GM12878 (cell line): ENCODE data around the gene ACSL1. TPM values are rescaled to one million over a fixed set of nuclear protein-coding genes. Genes with fewer than 3 reads are reported as not detected.

ENCODE experiments used
- ATAC-seq: fragments of 200-7000 bp; cut with Tn5 transposase; 3 replicates; pipeline ENCODE4 v1.9.1; 2020; ENCODE audit warnings: mild to moderate bottlenecking, moderate library complexity
- BruUV-seq: library from RNA; stranded (reverse); fragments of 400-500 nt; replicated peaks from 2 replicates; lab custom pipeline; 2021; lab: Mats Ljungman, UMichigan
- CTCF ChIA-PET: fragments of 300-600 bp; sonication (Branson Sonifier 250); formaldehyde crosslinking; extraction: SDS; loops from one replicate; lab custom pipeline; 2021; ENCODE audit warnings: inconsistent platforms; lab: Yijun Ruan, JAX
- POLR2A ChIA-PET: fragments of 350-600 bp; formaldehyde crosslinking; extraction: SDS; loops from one replicate; lab custom pipeline; 2021; ENCODE audit warnings: inconsistent platforms; lab: Charles Lee
- RAD21 ChIA-PET: fragments of 300-600 bp; sonication (Branson Sonifier 250); formaldehyde crosslinking; loops from one replicate; lab custom pipeline; 2023; ENCODE audit warnings: antibody characterized with exemption; ENCODE audit not compliant: unreplicated experiment; lab: Charles Lee
- SMC1A ChIA-PET: fragments of 300-600 bp; sonication (Branson Sonifier 250); formaldehyde crosslinking; loops from one replicate; lab custom pipeline; 2023; ENCODE audit not compliant: unreplicated experiment, uncharacterized antibody; lab: Charles Lee
- DNase-seq: peaks from one replicate; pipeline ENCODE4 v3.0.0-alpha.2; 2011; ENCODE audit warnings: low read depth, low spot score
- FAIRE-seq: peaks from 3 replicates; lab custom pipeline; 2011; peaks lifted over from hg19 to GRCh38; lab: Jason Lieb, UNC
- H2AFZ ChIP-seq: 2 replicates; pipeline ENCODE4 v1.6.0; 2011; ENCODE audit warnings: low read depth, low read length, control low read depth; ENCODE audit not compliant: control insufficient read depth
- H3K27ac ChIP-seq: 2 replicates; pipeline ENCODE4 v1.5.1; 2011; ENCODE audit warnings: control low read depth; ENCODE audit not compliant: control insufficient read depth, insufficient read depth
- H3K27me3 ChIP-seq, 2 experiments: replicated peaks in 1 of 2; 2 replicates each; pipeline versions ENCODE4 v1.6.0 to v1.6.1; 2011; ENCODE audit warnings: low read length in 1 of 2; ENCODE audit not compliant: control insufficient read depth in 2 of 2, insufficient read depth in 2 of 2
- H3K36me3 ChIP-seq, 2 experiments: 2 replicates each; pipeline ENCODE4 v1.5.1; 2011; ENCODE audit warnings: low read length in 1 of 2; ENCODE audit not compliant: control insufficient read depth in 2 of 2, insufficient read depth in 2 of 2
- H3K4me1 ChIP-seq: 2 replicates; pipeline ENCODE4 v1.6.1; 2011; ENCODE audit warnings: mild to moderate bottlenecking, low read length, moderate library complexity, mixed read lengths; ENCODE audit not compliant: control insufficient read depth, insufficient read depth
- H3K4me2 ChIP-seq: 2 replicates; pipeline ENCODE4 v1.6.0; 2011; ENCODE audit warnings: control low read depth; ENCODE audit not compliant: control insufficient read depth, insufficient read depth
- H3K4me3 ChIP-seq: fragments of 200-600 bp; sonication (generic); 2 replicates; pipeline ENCODE4 v1.5.1; 2016
- H3K79me2 ChIP-seq: 2 replicates; pipeline ENCODE4 v1.6.0; 2011; ENCODE audit warnings: low read length; ENCODE audit not compliant: control insufficient read depth, insufficient read depth
- H3K9ac ChIP-seq: 2 replicates; pipeline ENCODE4 v1.8.0; 2011; ENCODE audit warnings: low read length, control low read depth, mixed read lengths; ENCODE audit not compliant: control insufficient read depth, insufficient read depth
- H3K9me3 ChIP-seq: replicated peaks from 3 replicates; pipeline ENCODE4 v1.5.1; 2011; ENCODE audit warnings: mild to moderate bottlenecking, low read length; ENCODE audit not compliant: control insufficient read depth, insufficient read depth
- H4K20me1 ChIP-seq: 2 replicates; pipeline ENCODE4 v1.6.0; 2011; ENCODE audit not compliant: control insufficient read depth, insufficient read depth
- CBX3 ChIP-seq: fragments of 200-600 bp; sonication (generic); IDR thresholded peaks from 2 replicates; pipeline ENCODE4 v1.6.1; 2016; ENCODE audit warnings: low read depth, borderline replicate concordance
- DPF2 ChIP-seq: fragments of 450-650 bp; IDR thresholded peaks from 2 replicates; pipeline ENCODE4 v1.6.1; 2017; ENCODE audit warnings: mild to moderate bottlenecking
- IRF5 ChIP-seq: fragments of 450-650 bp; IDR thresholded peaks from 2 replicates; pipeline ENCODE4 v1.6.1; 2017; ENCODE audit warnings: borderline replicate concordance
- KLF5 ChIP-seq: fragments of 450-650 bp; IDR thresholded peaks from 2 replicates; pipeline ENCODE4 v1.6.1; 2014; ENCODE audit warnings: mild to moderate bottlenecking; ENCODE audit not compliant: partially characterized antibody
- MEF2A ChIP-seq: IDR thresholded peaks from 2 replicates; pipeline ENCODE4 v1.6.1; 2011; ENCODE audit warnings: low read depth, mild to moderate bottlenecking, low read length, moderate library complexity; ENCODE audit not compliant: insufficient read depth
- PML ChIP-seq: IDR thresholded peaks from 2 replicates; pipeline ENCODE4 v1.6.1; 2012; ENCODE audit warnings: low read length, inconsistent platforms
- POU2F2 ChIP-seq: IDR thresholded peaks from 3 replicates; pipeline ENCODE4 v1.6.1; 2011; ENCODE audit warnings: low read depth, mild to moderate bottlenecking, low read length, borderline replicate concordance
- RB1 ChIP-seq: fragments of 450-650 bp; formaldehyde crosslinking; IDR thresholded peaks from 2 replicates; pipeline ENCODE4 v1.6.1; 2017; ENCODE audit warnings: mild to moderate bottlenecking, borderline replicate concordance
- RELA ChIP-seq: fragments of 450-650 bp; IDR thresholded peaks from 2 replicates; pipeline ENCODE4 v1.8.0; 2014; ENCODE audit warnings: borderline replicate concordance; ENCODE audit not compliant: partially characterized antibody
- RELB ChIP-seq: fragments of 450-650 bp; IDR thresholded peaks from 2 replicates; pipeline ENCODE4 v1.6.1; 2017; ENCODE audit warnings: low read depth, mild to moderate bottlenecking, moderate library complexity
- RUNX3 ChIP-seq: IDR thresholded peaks from 2 replicates; pipeline ENCODE4 v1.6.1; 2012; ENCODE audit warnings: low read length, inconsistent platforms
- SIN3A ChIP-seq: IDR thresholded peaks from 2 replicates; pipeline ENCODE4 v1.6.1; 2012; ENCODE audit warnings: low read depth, low read length, improper control_type of control experiment
- USF1 ChIP-seq: IDR thresholded peaks from 2 replicates; pipeline ENCODE4 v1.6.1; 2011; ENCODE audit warnings: borderline replicate concordance, low read depth, mild to moderate bottlenecking, moderate library complexity, mixed read lengths, low read length; ENCODE audit not compliant: insufficient read depth; ENCODE audit errors: extremely low read length
- ZNF274 ChIP-seq: IDR thresholded peaks from one replicate; pipeline ENCODE4 v1.8.0; 2011; ENCODE audit not compliant: insufficient read length, insufficient read depth
- ZSCAN29 ChIP-seq: fragments of 450-650 bp; IDR thresholded peaks from 2 replicates; pipeline ENCODE4 v1.6.1; 2017; ENCODE audit warnings: mild to moderate bottlenecking, moderate library complexity
- WGBS: methylation state at CpG from one replicate; pipeline ENCODE4 v1.1.6; 2016; ENCODE audit warnings: low lambda C conversion rate; ENCODE audit not compliant: insufficient replicate concordance, insufficient coverage; ENCODE audit errors: missing lambda C conversion rate; 5-methylcytosine and 5-hydroxymethylcytosine counted together
- in situ Hi-C: fragments of 300-500 bp; cut with MboI; formaldehyde crosslinking; loops from 9 replicates; pipeline ENCODE4 v1.14.3; 2018; ENCODE audit warnings: mixed read lengths
- intact Hi-C: fragments of 100-400 bp; cut with micrococcal nuclease; formaldehyde crosslinking; loops from one replicate; pipeline ENCODE4 v1.14.2; 2022; ENCODE audit not compliant: unreplicated experiment
- polyA plus RNA-seq, 11 experiments: library from polyadenylated mRNA; depleted of rRNA in 4 of 11; unstranded in 6 of 11; stranded (reverse) in 5 of 11; fragments of >200 nt; fragmentation: Nextera tagmentation in 4 of 11; fragmentation: Illumina TruSeq in 1 of 11; extraction: Ambion mirVana in 4 of 11; extraction: Trizol in 1 of 11; gene quantifications; 1 replicate in 1 of 11; 2 replicates in 10 of 11; pipeline versions ENCODE4 v1.2.1 to v1.2.3, GENCODE V29; 2011 to 2016; ENCODE audit warnings: inconsistent platforms in 2 of 11, missing spikeins in 2 of 11, low read depth in 1 of 11
- total RNA-seq, 4 experiments: library from RNA; depleted of rRNA in 3 of 4; stranded (reverse); fragments of >200 nt in 3 of 4; fragmentation: Illumina TruSeq in 1 of 4; extraction: Trizol in 1 of 4; gene quantifications; 2 replicates each; pipeline versions ENCODE4 v1.2.1 to v1.2.3, GENCODE V29; 2013 to 2021
- TF ChIP-seq, protein P1 (sequence below): fragments of 450-650 bp; conservative IDR thresholded peaks from 2 replicates; pipeline ENCODE4 v1.6.1; 2017; ENCODE audit warnings: mild to moderate bottlenecking, moderate library complexity

The ACSL1 gene
- total and polyA plus RNA-seq, 10 of the 15 experiments (the other 5 are each of a cell fraction or from before 2014, with no cell fraction given): 30.7 to 68.1 (median 58.7) TPM

DNA sequence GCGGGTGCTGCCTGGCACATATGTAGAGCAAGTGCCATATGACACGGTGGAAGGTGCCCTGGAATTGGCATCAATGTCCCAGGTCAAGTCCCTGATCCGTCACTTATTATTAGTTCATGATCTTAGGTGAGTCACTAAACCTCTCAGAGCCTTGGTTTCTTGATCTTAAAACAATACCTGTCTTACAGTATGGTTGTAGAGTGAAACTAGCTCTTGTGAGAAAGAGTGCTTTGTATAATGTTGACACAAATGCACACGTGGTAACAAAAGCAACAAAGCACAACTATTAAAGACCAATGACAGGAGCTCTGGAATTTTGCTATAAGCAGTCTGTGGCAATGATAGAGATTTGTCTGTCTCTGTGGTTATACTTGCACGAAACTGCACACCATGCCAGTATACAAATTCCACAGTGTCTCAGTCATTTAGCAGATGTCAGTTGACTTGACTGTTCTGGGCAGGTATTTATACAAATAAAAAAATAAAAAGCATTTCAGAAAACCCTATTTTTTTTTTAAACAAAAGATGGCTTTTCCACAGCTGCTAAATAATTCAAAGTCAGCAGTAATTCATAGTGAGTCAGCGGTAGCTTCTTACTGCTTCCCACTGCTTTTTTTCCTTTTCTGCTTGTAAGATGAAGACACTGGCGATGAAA is 19.7 kb upstream of the ACSL1 start (continued):
- peak; percentile 39; the same call in 1 of the 2 replicates for TF ChIP-seq RUNX3
- TF ChIP-seq USF1: no peak
- no peak for TF ChIP-seq RB1
- peak; percentile 32; the same call in 1 of the 2 replicates for TF ChIP-seq RELB
- TF ChIP-seq, all 136 proteins: peak for 12

GRCh38 chr4:184844742-184845141 is 19.0 kb upstream of the ACSL1 start:
- CTCF ChIA-PET: interaction anchor here (1.1 to 2.9 kb wide), 3 partner anchors 10 to 99 kb away, joined by 3 to 11 read pairs (median 6); no protein-coding TSS in a partner anchor
- Histone ChIP-seq H3K4me1 (peaks cover 20% of the 10 kb centered on the region), H2AFZ (no peak overlapping the region), H3K27me3 (no peaks in the 10 kb centered on the region), H3K79me2 (no peaks in the 10 kb centered on the region), H3K4me3 (no peak overlapping the region), H3K36me3 (no peaks in the 10 kb centered on the region), H4K20me1 (no peaks in the 10 kb centered on the region), H3K9me3 (no peaks in the 10 kb centered on the region), H3K4me2 (no peak overlapping the region), H3K27ac (no peak overlapping the region), H3K9ac (no peak overlapping the region)
- RAD21 ChIA-PET: interaction anchor here (0.8 to 1.4 kb wide), 9 partner anchors 15 to 578 kb away, joined by 3 to 5 read pairs (median 3); no protein-coding TSS in a partner anchor
- FAIRE-seq (no peak), ATAC-seq (no peak), DNase-seq (no peak)
- TF ChIP-seq KLF5: no peak
- TF ChIP-seq, protein P1, sequence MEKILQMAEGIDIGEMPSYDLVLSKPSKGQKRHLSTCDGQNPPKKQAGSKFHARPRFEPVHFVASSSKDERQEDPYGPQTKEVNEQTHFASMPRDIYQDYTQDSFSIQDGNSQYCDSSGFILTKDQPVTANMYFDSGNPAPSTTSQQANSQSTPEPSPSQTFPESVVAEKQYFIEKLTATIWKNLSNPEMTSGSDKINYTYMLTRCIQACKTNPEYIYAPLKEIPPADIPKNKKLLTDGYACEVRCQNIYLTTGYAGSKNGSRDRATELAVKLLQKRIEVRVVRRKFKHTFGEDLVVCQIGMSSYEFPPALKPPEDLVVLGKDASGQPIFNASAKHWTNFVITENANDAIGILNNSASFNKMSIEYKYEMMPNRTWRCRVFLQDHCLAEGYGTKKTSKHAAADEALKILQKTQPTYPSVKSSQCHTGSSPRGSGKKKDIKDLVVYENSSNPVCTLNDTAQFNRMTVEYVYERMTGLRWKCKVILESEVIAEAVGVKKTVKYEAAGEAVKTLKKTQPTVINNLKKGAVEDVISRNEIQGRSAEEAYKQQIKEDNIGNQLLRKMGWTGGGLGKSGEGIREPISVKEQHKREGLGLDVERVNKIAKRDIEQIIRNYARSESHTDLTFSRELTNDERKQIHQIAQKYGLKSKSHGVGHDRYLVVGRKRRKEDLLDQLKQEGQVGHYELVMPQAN: no peak
- TF ChIP-seq IRF5: no peak
- TF ChIP-seq CBX3: no peak
- TF ChIP-seq ZNF274: no peak
- no peak for TF ChIP-seq ZSCAN29
- no peak for TF ChIP-seq MEF2A
- TF ChIP-seq DPF2: no peak
- TF ChIP-seq RUNX3: no peak
- TF ChIP-seq PML: no peak
- no peak for TF ChIP-seq SIN3A
- TF ChIP-seq POU2F2: no peak
- no peak for TF ChIP-seq RELA
- intact Hi-C loops: no loop called here
- BruUV-seq: no TSS peak
- in situ Hi-C loops: no loop called here
- 0% methylated on average over 1 of the region's 1 CpG for WGBS
- POLR2A ChIA-PET: interaction anchor here (0.6 to 1.4 kb wide), 5 partner anchors 10 to 32 kb away, joined by 3 to 4 read pairs (median 3); no protein-coding TSS in a partner anchor
- SMC1A ChIA-PET: interaction anchor here (1.0 to 2.0 kb wide), 7 partner anchors 10 to 48 kb away, joined by 3 to 9 read pairs (median 4); no protein-coding TSS in a partner anchor
